K562 (cell line): ENCODE data around the gene PIH1D1. TPM values are rescaled to one million over a fixed set of nuclear protein-coding genes. Genes with fewer than 3 reads are reported as not detected.

Source experiments
- BCOR ChIP-seq: fragments of 450-650 bp; IDR thresholded peaks from 2 replicates; pipeline ENCODE4 v1.6.1; 2016
- ELF1 ChIP-seq: fragments of 200-800 bp; sonication (Bioruptor generic); IDR thresholded peaks from 2 replicates; pipeline ENCODE4 v1.6.1; 2016; ENCODE audit warnings: missing genetic modification characterization, missing compliant biosample characterization
- ELF2 ChIP-seq: fragments of 250-450 bp; sonication (Bioruptor Pico); IDR thresholded peaks from 2 replicates; pipeline ENCODE4 v1.5.0; 2021; ENCODE audit warnings: mild to moderate bottlenecking
- FOXA3 ChIP-seq, 2 experiments: fragments of 450-650 bp in 1 of 2; sonication (generic) in 1 of 2; formaldehyde crosslinking; IDR thresholded peaks in 1 of 2; conservative IDR thresholded peaks in 1 of 2; 2 replicates each; pipeline versions ENCODE4 v1.4.0 to v1.8.0; 2020 to 2022; ENCODE audit warnings: mild to moderate bottlenecking in 2 of 2, missing genetic modification reagents in 1 of 2
- HDAC6 ChIP-seq: IDR thresholded peaks from 2 replicates; pipeline ENCODE4 v1.6.1; 2012; ENCODE audit warnings: low read depth, mild to moderate bottlenecking, control low read depth, inconsistent platforms, low read length, moderate library complexity
- NCOR1 ChIP-seq: fragments of 450-650 bp; IDR thresholded peaks from 2 replicates; pipeline ENCODE4 v1.6.1; 2016; ENCODE audit warnings: mild to moderate bottlenecking, moderate library complexity
- SUPT5H ChIP-seq: fragments of 450-650 bp; IDR thresholded peaks from 2 replicates; pipeline ENCODE4 v1.6.1; 2016
- ZNF146 ChIP-seq: IDR thresholded peaks from one replicate; pipeline ENCODE4 v1.6.1; 2018; ENCODE audit warnings: missing compliant biosample characterization; ENCODE audit not compliant: unreplicated experiment
- ZNF316 ChIP-seq: fragments of 450-650 bp; IDR thresholded peaks from 2 replicates; pipeline ENCODE4 v1.6.1; 2016
- ZNF57 ChIP-seq: fragments of 450-650 bp; formaldehyde crosslinking; IDR thresholded peaks from 2 replicates; pipeline ENCODE4 v1.4.0; 2020; ENCODE audit warnings: mild to moderate bottlenecking, moderate library complexity
- polyA plus RNA-seq, 8 experiments: library from polyadenylated mRNA; depleted of rRNA in 4 of 8; stranded (reverse) in 5 of 8; unstranded in 3 of 8; fragments of >200 nt; fragmentation: Nextera tagmentation in 2 of 8; fragmentation: Illumina TruSeq in 1 of 8; extraction: Ambion mirVana in 2 of 8; extraction: Trizol in 1 of 8; gene quantifications; 2 replicates each; pipeline versions ENCODE4 v1.2.1 to v1.2.3, GENCODE V29; 2011 to 2014; ENCODE audit warnings: inconsistent platforms in 1 of 8, missing spikeins in 1 of 8
- total RNA-seq, 7 experiments: library from RNA; depleted of rRNA in 6 of 7; stranded (reverse); fragments of >200 nt in 6 of 7; fragmentation: Illumina TruSeq in 2 of 7; extraction: Trizol in 2 of 7; gene quantifications; 2 replicates each; pipeline versions ENCODE4 v1.2.1 to v1.2.3, GENCODE V29; 2011 to 2021; ENCODE audit warnings: low replicate concordance in 1 of 7
- TF ChIP-seq, protein P1 (sequence below): fragments of 250-450 bp; sonication (Bioruptor Pico); IDR thresholded peaks from 2 replicates; pipeline ENCODE4 v1.5.0; 2021; ENCODE audit warnings: mild to moderate bottlenecking, borderline replicate concordance
- TF ChIP-seq, protein P2 (sequence below): sonication (generic); formaldehyde crosslinking; IDR thresholded peaks from 2 replicates; pipeline ENCODE4 v1.8.1; 2023; ENCODE audit warnings: mild to moderate bottlenecking, missing genetic modification reagents
- TF ChIP-seq, protein P3 (sequence below): fragments of 150-350 bp; IDR thresholded peaks from 2 replicates; pipeline ENCODE4 v1.6.1; 2014; ENCODE audit warnings: low read depth, mild to moderate bottlenecking, low read length, borderline replicate concordance
- TF ChIP-seq, protein P4 (sequence below): fragments of 250-450 bp; sonication (Bioruptor Pico); IDR thresholded peaks from 2 replicates; pipeline ENCODE4 v1.4.0; 2020; ENCODE audit warnings: mild to moderate bottlenecking
- TF ChIP-seq, protein P5 (sequence below): fragments of 250-450 bp; sonication (Bioruptor Pico); IDR thresholded peaks from 2 replicates; pipeline ENCODE4 v1.4.0; 2020; ENCODE audit warnings: mild to moderate bottlenecking, moderate library complexity

The PIH1D1 gene
- total and polyA plus RNA-seq, 9 of the 15 experiments (the other 6 are each of a cell fraction or from before 2014, with no cell fraction given), result 26.5 to 224 (median 137) TPM

DNA sequence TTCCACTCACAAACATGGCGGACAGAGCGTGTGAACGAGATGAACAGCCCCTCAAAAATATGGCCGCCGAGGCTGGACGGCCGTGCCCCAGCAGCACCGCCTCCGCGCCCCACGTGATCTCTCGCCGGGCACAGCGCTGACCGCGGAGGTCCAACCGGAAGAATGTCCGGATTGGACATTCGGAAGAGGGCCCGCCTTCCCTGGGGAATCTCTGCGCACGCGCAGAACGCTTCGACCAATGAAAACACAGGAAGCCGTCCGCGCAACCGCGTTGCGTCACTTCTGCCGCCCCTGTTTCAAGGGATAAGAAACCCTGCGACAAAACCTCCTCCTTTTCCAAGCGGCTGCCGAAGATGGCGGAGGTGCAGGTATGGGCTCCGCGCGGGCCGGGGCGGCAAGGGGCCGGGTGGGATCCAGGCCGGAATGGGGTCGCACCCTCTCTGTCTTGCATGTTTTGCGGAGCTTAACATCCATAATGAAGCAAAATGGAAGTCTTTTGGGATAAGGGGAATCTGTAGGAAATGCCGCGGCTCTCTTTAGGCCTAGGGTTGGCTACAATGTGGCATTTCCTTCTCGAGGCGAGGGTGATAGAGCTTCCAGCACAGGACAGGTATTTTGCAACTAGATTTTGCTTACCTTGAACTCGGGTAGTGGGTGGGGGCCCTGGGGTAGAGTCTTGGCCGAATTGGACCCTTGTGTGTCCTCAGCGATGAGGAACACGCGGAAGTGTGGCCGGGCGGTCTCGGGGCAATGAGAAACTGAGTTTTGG is 35.8 kb upstream of the PIH1D1 start, which contains the start of gene RPL13A (continued):
- TF ChIP-seq, protein P1, sequence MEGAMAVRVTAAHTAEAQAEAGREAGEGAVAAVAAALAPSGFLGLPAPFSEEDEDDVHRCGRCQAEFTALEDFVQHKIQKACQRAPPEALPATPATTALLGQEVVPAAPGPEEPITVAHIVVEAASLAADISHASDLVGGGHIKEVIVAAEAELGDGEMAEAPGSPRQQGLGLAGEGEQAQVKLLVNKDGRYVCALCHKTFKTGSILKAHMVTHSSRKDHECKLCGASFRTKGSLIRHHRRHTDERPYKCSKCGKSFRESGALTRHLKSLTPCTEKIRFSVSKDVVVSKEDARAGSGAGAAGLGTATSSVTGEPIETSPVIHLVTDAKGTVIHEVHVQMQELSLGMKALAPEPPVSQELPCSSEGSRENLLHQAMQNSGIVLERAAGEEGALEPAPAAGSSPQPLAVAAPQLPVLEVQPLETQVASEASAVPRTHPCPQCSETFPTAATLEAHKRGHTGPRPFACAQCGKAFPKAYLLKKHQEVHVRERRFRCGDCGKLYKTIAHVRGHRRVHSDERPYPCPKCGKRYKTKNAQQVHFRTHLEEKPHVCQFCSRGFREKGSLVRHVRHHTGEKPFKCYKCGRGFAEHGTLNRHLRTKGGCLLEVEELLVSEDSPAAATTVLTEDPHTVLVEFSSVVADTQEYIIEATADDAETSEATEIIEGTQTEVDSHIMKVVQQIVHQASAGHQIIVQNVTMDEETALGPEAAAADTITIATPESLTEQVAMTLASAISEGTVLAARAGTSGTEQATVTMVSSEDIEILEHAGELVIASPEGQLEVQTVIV (CRISPR knock-in tag), result no peak
- peak; percentile 84; the same call in 1 of the 2 replicates for TF ChIP-seq NCOR1
- no peak for TF ChIP-seq FOXA3 (CRISPR knock-in tag; conservative IDR thresholded peaks at IDR 0.05 in 1 of 2, IDR thresholded peaks at IDR 0.05 in 1 of 2)
- TF ChIP-seq ELF2 (CRISPR knock-in tag), result no peak
- TF ChIP-seq ZNF57 (CRISPR knock-in tag), result no peak
- TF ChIP-seq, protein P2, sequence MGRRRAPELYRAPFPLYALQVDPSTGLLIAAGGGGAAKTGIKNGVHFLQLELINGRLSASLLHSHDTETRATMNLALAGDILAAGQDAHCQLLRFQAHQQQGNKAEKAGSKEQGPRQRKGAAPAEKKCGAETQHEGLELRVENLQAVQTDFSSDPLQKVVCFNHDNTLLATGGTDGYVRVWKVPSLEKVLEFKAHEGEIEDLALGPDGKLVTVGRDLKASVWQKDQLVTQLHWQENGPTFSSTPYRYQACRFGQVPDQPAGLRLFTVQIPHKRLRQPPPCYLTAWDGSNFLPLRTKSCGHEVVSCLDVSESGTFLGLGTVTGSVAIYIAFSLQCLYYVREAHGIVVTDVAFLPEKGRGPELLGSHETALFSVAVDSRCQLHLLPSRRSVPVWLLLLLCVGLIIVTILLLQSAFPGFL, result no peak
- TF ChIP-seq ZNF316, result no peak
- TF ChIP-seq ELF1 (tag), result peak; percentile 74
- TF ChIP-seq, protein P3, sequence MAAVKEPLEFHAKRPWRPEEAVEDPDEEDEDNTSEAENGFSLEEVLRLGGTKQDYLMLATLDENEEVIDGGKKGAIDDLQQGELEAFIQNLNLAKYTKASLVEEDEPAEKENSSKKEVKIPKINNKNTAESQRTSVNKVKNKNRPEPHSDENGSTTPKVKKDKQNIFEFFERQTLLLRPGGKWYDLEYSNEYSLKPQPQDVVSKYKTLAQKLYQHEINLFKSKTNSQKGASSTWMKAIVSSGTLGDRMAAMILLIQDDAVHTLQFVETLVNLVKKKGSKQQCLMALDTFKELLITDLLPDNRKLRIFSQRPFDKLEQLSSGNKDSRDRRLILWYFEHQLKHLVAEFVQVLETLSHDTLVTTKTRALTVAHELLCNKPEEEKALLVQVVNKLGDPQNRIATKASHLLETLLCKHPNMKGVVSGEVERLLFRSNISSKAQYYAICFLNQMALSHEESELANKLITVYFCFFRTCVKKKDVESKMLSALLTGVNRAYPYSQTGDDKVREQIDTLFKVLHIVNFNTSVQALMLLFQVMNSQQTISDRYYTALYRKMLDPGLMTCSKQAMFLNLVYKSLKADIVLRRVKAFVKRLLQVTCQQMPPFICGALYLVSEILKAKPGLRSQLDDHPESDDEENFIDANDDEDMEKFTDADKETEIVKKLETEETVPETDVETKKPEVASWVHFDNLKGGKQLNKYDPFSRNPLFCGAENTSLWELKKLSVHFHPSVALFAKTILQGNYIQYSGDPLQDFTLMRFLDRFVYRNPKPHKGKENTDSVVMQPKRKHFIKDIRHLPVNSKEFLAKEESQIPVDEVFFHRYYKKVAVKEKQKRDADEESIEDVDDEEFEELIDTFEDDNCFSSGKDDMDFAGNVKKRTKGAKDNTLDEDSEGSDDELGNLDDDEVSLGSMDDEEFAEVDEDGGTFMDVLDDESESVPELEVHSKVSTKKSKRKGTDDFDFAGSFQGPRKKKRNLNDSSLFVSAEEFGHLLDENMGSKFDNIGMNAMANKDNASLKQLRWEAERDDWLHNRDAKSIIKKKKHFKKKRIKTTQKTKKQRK, result peak; percentile 14; the same call in 1 of the 2 replicates
- TF ChIP-seq BCOR, result no peak
- TF ChIP-seq SUPT5H, result peak; percentile 100
- no peak for TF ChIP-seq ZNF146 (CRISPR knock-in tag)
- TF ChIP-seq, protein P4, sequence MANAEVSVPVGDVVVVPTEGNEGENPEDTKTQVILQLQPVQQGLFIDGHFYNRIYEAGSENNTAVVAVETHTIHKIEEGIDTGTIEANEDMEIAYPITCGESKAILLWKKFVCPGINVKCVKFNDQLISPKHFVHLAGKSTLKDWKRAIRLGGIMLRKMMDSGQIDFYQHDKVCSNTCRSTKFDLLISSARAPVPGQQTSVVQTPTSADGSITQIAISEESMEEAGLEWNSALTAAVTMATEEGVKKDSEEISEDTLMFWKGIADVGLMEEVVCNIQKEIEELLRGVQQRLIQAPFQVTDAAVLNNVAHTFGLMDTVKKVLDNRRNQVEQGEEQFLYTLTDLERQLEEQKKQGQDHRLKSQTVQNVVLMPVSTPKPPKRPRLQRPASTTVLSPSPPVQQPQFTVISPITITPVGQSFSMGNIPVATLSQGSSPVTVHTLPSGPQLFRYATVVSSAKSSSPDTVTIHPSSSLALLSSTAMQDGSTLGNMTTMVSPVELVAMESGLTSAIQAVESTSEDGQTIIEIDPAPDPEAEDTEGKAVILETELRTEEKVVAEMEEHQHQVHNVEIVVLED, result peak; percentile 72
- TF ChIP-seq, protein P5, sequence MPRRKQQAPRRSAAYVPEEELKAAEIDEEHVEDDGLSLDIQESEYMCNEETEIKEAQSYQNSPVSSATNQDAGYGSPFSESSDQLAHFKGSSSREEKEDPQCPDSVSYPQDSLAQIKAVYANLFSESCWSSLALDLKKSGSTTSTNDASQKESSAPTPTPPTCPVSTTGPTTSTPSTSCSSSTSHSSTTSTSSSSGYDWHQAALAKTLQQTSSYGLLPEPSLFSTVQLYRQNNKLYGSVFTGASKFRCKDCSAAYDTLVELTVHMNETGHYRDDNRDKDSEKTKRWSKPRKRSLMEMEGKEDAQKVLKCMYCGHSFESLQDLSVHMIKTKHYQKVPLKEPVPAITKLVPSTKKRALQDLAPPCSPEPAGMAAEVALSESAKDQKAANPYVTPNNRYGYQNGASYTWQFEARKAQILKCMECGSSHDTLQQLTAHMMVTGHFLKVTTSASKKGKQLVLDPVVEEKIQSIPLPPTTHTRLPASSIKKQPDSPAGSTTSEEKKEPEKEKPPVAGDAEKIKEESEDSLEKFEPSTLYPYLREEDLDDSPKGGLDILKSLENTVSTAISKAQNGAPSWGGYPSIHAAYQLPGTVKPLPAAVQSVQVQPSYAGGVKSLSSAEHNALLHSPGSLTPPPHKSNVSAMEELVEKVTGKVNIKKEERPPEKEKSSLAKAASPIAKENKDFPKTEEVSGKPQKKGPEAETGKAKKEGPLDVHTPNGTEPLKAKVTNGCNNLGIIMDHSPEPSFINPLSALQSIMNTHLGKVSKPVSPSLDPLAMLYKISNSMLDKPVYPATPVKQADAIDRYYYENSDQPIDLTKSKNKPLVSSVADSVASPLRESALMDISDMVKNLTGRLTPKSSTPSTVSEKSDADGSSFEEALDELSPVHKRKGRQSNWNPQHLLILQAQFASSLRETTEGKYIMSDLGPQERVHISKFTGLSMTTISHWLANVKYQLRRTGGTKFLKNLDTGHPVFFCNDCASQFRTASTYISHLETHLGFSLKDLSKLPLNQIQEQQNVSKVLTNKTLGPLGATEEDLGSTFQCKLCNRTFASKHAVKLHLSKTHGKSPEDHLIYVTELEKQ (CRISPR knock-in tag), result no peak; the same call in 1 of the 2 replicates
- 0 out of 2 replicates have a peak, but pooled peaks have one; percentile 31 for TF ChIP-seq HDAC6
